Cortex of kidney (tissue), 1 donor: Measurements from ENCODE around the gene EPX.
"Not testable (repeated sequence)": the region's sequence is repeated elsewhere in the genome, so short reads cannot be mapped to it uniquely, and the experiment has no call there.

Experiments
- DNase-seq: peaks from one replicate; lab custom pipeline; 2025; lab: John Stamatoyannopoulos, UW

The EPX gene, protein sequence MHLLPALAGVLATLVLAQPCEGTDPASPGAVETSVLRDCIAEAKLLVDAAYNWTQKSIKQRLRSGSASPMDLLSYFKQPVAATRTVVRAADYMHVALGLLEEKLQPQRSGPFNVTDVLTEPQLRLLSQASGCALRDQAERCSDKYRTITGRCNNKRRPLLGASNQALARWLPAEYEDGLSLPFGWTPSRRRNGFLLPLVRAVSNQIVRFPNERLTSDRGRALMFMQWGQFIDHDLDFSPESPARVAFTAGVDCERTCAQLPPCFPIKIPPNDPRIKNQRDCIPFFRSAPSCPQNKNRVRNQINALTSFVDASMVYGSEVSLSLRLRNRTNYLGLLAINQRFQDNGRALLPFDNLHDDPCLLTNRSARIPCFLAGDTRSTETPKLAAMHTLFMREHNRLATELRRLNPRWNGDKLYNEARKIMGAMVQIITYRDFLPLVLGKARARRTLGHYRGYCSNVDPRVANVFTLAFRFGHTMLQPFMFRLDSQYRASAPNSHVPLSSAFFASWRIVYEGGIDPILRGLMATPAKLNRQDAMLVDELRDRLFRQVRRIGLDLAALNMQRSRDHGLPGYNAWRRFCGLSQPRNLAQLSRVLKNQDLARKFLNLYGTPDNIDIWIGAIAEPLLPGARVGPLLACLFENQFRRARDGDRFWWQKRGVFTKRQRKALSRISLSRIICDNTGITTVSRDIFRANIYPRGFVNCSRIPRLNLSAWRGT

DNA sequence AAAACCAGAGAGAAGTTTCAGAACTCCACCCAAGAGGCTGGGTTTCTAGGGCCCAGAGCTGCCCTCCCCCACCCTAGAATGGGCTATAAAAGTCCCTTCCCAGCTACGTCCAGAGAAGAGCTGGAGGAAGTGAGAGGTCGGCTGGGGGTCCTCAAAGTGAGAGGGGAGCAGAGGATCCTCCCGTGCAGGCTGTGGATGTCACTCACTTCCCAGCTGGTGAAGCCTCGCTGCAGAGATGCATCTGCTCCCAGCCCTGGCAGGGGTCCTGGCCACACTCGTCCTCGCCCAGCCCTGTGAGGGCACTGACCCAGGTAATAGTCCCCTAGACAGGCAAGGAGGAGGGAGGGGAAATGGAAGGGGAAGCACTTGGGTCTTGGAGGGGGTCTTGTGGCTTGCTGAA lies at the start of gene EPX:
Gene EPX, plus strand, starts transcription at position 115 of the 400 bp plus-strand sequence. Its CDS starts 121 bp downstream, at position 236.
- no peak for DNase-seq

DNA sequence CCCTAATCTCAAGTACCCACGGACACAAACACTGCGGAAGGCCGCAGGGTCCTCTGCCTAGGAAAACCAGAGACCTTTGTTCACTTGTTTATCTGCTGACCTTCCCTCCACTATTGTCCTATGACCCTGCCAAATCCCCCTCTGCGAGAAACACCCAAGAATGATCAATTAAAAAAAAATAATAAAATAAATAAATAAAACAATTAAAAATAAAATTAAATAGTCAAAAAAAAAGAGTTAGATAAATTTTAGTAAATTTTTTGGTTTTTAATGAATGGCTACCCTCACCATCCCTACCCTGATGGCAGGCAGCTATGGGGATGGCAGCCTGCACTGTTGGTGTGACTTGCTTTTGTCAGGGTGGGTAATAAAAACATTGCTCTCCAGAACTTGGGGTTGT lies 49.2 kb upstream of the EPX start:
- DNase-seq, result not testable (repeated sequence)

DNA sequence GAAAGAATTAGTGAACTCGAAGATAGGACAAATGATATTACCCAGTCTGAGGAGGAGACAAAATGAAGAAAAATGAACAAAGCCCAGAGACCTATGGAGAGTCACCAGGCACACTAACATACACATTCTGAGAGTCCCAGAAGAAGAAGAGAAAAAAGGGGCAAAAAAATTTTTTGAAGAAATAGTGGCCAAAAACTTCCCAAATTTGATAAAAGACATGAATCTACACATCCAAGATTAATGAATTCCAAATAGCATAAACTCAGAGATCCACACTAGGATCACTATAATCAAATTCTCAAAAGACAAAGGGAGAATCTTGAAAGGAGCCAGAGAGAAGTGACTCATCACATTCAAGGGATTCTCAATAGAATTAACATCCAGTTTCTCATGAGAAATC lies 47.7 kb upstream of the EPX start:
- no peak for DNase-seq

DNA sequence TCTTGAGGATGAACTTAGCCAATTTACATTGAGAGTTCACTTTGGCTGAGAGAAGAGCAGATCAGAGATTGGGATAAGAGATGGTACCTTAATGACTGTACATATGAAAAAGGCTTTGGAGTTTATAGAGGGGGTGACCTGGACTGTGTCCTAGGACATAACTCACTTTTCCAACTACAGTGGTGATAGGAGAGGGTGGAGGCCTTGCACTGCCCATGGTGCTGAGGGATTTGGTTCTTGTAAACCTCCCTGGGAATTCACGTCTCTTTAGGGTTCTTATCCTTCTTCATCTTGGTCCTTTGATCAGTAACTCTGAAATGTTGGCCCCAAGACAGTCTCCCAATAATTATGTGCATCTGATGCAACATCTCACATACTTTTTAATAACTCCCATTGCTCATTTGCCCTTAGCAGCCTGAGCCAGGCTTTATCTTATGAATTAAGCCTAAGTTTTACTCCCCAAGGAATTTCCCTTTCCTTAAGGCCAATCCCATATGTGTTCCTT lies 44.5 kb upstream of the EPX start, which contains the start of gene OR4D1:
Gene OR4D1, plus strand, starts transcription at position 455 of the 505 bp plus-strand sequence. CDS start 6,770 bp downstream, outside the sequence.
- DNase-seq, result no peak

DNA sequence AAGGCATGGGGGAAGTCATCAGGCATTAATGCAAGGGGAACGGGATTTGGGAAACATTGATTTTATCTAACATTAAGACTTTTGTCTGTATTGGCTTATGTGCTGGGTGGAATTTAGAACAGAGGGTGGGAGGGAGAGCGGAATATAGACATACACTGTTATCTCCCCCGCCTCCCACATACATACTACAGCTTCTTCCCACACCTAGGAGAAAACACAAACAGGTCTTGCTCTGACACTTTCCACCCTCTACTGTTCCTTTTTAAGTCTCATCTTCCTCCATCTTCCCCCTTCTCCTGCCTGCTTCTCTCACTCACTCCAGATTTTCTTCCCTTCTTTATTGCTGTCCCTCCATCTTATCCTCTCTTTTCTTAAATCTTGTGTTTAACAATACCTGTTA lies 43.9 kb upstream of the EPX start:
- DNase-seq, result no peak

- DNase-seq, result no peak
Measured at GRCh38 chr17:58150394-58150793, 42.1 kb upstream of the EPX start.

DNA sequence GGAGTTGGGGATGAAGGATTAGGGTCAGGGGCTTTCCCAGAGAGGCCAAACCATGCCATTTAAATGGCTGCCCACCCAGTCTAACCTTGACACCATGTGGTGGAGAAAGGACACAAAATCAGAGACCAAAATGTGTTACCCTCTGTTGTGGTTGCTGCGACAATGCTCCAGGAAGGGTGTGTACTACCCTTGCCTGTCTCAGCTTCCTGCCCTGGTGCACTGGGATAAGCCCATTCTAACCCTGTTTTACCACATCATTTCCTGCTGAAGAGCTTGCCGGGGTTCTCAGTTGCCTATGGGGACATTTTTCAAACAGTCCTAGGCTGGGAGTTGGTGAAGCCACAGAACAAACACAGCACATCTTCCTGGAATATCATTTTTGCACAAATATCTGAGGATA lies 39.5 kb upstream of the EPX start:
- DNase-seq, result no peak

DNA sequence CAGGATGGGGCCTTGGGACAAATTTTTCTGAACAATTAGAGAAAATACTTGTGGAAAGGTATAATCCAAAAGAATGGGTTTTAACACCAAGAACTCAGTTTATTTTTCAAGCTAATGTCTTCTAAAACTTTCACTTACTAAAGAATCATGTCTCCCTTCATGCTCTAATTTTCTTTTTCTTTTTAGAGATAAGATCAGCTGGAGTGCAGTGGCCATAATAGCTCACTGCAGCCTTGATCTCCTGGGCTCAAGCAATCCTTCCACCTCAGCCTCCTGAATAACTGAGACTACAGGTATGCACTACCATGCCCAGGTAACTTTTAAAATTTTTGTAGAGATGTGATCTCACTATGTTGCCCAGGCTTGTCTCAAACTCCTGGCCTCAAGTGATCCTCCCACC lies 38.9 kb upstream of the EPX start:
- DNase-seq, result no peak

DNA sequence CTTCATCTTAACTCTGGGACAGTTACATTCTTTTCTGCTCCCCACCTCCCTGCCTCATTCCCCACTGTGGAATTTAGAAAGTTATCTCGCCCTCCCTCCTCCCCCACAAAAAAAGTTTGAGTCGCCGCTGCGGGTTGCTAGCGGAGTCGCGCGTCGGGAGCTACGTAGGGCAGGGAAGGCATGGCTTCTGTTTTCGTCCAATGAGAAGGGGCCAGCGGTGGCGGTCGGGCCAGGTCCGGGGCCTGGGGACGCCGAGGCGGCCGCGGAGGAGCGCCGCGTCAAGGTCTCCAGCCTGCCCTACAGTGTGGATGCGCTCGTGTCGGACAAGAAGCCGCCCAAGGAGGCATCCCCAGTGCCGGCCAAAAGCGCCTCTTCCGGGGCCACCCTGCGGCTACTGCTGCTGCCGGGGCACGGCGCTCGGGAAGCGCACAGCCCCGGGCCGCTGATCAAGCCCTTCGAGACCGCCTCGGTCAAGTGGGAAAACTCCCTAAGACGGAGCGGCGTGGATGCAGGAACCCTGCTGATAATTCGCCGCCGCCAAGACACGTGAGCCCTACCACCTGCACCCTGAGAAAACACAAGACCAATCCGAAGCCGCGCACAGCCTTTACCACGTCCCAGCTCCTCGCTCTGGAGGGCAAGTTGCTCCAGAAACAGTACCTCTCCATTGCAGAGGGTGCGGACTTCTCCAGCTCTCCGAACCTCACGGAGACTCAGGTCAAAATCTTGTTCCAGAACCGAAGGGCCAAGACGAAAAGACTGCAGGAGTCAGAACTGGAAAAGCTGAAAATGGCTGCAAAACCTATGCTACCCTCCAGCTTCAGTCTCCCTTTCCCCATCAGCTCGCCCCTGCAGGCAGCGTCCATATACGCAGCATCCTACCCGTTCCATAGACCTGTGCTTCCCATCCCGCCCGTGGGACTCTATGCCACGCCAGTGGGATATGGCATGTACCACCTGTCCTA lies 35.4 kb upstream of the EPX start:
- DNase-seq, result no peak

DNA sequence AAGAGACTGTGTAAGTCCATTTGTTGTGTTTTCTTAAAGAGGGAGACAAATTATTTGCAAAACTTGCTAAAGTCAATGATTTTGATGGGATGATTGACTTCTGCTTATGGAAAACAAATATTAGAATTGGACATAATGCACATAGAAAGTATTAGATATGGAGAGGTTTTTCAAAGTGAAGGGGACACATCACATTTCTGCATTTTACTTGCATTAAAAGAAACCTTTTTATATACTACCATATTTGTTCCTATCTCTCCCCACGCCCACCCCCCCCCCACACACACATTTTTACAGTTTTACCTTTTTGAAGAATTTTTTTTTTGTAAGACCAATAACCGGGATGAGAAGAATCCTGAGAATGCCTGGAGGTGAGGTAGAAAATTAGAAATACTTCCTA lies 34.3 kb upstream of the EPX start:
- no peak for DNase-seq

DNA sequence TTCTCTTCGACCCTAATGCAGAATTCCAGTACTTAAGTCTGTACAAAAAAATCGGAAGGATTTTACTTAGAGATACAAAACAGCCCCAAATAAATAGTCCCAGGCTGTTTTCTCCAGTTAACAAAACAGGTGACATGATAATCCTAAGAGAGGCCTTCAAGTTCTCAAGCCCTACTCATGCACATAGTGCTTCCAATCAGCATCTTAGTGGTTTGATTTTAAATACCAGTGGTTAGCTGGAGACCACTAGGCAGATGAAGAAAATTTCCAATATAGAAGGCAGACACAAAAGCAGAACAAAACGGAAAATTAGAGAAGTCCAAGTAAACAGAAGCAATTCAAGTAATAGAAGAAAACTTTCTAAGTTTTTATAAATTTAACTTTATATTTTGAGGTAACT lies 31.0 kb upstream of the EPX start:
- no peak for DNase-seq

DNA sequence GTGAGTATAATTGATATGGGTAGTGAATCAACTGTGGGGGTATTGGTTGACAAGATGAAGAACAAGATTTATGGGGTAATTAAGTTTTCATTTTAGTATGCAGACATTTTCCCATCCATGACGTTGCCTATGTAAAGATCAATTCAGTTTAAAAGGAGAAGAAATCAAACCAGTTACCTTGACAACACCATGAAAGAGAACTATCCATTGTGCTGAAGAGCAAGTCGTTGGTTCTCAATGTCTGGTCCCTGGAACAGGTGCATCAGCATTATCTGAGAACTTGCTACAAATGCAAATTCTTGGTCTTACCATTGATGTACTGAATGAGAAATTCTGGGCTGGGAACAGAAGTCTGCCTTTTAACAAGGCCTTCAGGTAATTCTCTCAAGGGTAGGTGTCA lies 26.5 kb upstream of the EPX start:
- no peak for DNase-seq

- DNase-seq, result no peak
Measured at GRCh38 chr17:58166682-58167081, 25.8 kb upstream of the EPX start, which contains the start of gene OR4D2. TSS of gene OR4D2 (plus strand) at chr17:58166982. CDS start at chr17:58169656, 2,674 bp downstream.

GRCh38 chr17:58170622-58171021 lies 21.9 kb upstream of the EPX start:
- DNase-seq, result no peak

DNA sequence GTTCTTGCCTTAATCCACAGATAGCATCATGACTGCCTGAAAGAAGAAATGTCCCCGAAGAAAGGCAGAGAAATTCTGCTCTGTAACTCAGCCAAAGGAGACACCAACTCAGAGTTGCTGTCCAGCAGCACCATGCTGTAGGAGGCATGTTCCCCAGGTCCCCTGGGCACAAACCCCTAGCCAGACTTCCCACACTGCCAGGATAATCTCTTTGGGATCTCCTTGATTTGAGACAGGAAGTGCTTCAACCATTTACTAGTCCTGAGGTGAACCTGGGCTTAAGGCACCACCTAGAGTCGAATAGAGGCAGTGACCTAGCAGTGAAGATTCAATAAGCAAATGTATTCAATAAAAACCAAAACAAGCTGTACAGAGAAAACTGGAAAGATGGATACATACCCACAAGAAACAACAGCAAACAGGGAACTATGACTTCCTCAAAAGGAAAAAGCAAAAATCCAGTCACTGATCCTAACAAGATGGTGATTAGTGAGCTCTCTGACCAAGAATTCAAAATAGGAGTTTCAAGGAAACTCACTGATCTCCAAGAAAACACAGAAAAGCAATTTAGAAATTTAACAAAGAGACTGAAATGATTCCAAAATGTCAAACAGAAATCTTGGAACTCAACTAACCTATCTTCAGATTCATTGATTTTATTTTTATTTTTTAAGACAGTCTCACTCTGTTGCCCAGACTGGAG lies 20.0 kb upstream of the EPX start:
- DNase-seq, result no peak

- no peak for DNase-seq
Measured at GRCh38 chr17:58174871-58175270, 17.7 kb upstream of the EPX start.

- no peak for DNase-seq
Measured at GRCh38 chr17:58176200-58176599, 16.3 kb upstream of the EPX start.

DNA sequence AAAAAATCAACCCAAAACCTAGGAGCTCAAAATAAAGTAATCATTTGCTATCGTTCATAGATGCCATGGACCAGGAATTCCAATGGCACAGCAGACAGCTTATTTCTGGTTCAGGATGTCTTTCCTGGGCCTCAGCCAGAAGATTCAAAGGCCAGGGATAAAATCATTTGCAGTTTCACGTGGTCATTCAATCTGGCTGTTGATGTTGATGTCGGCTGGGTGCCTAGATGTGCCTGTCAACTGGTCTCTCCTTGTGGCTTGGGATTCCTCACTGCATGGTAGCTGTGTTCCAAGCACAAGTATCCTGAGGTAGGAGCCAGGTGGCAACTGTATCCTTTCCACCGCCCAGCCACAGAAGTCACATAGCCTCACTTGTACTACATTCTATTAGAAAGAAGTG lies 10.7 kb upstream of the EPX start:
- no peak for DNase-seq

DNA sequence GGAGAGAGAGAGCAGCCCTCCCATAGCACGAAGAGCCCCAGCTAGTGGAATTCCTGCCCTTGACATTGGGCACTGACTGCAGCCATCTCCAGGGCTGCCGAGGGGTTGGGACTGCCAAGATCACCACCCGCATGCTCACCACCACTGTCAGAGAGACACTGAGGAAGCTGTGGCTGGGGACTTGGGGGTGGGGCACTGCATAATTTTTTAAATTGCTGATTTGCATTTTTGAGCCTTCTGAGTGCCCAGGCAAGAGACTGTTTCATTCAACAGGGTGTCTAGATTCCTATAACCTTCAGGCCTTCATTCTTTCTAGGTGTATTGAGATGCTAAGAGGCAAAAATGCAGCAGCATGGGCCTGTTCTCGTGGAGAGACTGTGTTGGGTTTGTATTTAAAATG lies 9.0 kb upstream of the EPX start:
- no peak for DNase-seq

DNA sequence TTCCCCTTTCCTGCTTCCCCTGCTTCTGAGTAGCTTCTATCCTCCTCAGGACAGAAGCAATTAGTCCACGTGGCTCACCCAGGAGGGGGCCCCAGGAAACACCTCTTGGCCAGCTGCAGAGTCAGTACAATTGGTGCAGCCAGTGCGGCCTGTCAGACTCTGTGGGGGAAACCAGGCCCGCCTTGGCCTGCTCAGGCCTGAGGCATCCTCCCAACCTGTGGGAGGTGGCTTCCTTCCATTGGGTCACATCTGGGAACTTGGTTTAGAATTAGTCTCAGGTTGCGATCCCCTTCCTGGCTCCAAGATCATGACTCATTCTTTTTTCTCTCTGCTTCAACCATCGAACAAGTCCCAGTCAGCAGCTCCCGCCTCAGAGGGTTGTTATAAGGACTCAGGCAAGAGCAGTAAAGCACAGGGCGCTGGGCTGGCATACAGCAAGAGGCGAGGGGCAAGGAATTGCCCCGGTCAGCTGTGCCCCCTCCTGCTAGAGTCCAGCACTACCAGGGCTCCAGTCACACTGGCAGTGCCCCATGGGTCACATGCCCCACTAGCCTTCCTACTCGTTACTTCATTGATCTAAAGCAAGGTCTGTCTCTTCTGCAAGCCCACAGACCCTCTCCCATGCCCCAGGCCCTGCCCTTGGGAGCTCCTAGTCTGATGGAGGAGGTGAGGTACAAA lies 8.1 kb upstream of the EPX start:
- no peak for DNase-seq
